Psoas muscle (tissue), 8 donors: Measurements from ENCODE around the gene TMEM190. TPM values are rescaled to one million over a fixed set of nuclear protein-coding genes. Genes with fewer than 3 reads are reported as not detected.

Experiments used
- ATAC-seq, 4 donors: fragments of 200-7000 bp; cut with Tn5 transposase; one replicate each; pipeline ENCODE4 v1.9.1; 2020; ENCODE audit warnings: moderate library complexity in 3 of 4, mild to moderate bottlenecking in 2 of 4
- DNase-seq, 2 donors: peaks; one replicate each; pipeline ENCODE4 v3.0.0-alpha.2; 2020
- H3K27ac ChIP-seq: fragments of 200-600 bp; one replicate; pipeline ENCODE4 v1.8.0; 2022
- H3K27me3 ChIP-seq, 3 donors: fragments of 200-600 bp in 1 of 3; one replicate each; pipeline versions ENCODE4 v1.6.1 to v1.8.0; 2013 to 2022; ENCODE audit warnings: low read length in 2 of 3, mild to moderate bottlenecking in 2 of 3, moderate library complexity in 1 of 3; ENCODE audit not compliant: insufficient read depth in 3 of 3
- H3K36me3 ChIP-seq, 2 donors: fragments of 200-600 bp in 1 of 2; one replicate each; pipeline versions ENCODE4 v1.6.1 to v1.8.0; 2013 to 2022; ENCODE audit warnings: low read depth in 1 of 2, mild to moderate bottlenecking in 1 of 2, moderate library complexity in 1 of 2; ENCODE audit not compliant: insufficient read depth in 1 of 2
- H3K4me1 ChIP-seq: fragments of 200-600 bp; one replicate; pipeline ENCODE4 v1.8.0; 2022
- H3K4me3 ChIP-seq: fragments of 200-600 bp; one replicate; pipeline ENCODE4 v1.8.0; 2022; ENCODE audit warnings: mild to moderate bottlenecking
- H3K9me3 ChIP-seq: fragments of 200-600 bp; one replicate; pipeline ENCODE4 v1.8.0; 2022
- CTCF ChIP-seq: fragments of 200-600 bp; IDR thresholded peaks from one replicate; pipeline ENCODE4 v1.8.0; 2022; ENCODE audit warnings: antibody characterized with exemption
- WGBS, 3 donors: extraction: QIAGEN DNeasy Blood & Tissue Kit; methylation state at CpG; one replicate each; pipeline versions ENCODE4 v1.1.6 to v1.1.7; 2013; 5-methylcytosine and 5-hydroxymethylcytosine counted together
- intact Hi-C, 2 donors: fragments of 100-400 bp; cut with DNase I; formaldehyde crosslinking; loops; one replicate each; pipeline versions ENCODE4 v1.11.0 to v1.14.2; 2022
- polyA plus RNA-seq, 3 donors: library from polyadenylated mRNA; stranded (reverse); fragments of 200-250 nt; gene quantifications; one replicate each; pipeline ENCODE4 v1.2.3, GENCODE V29; 2013
- total RNA-seq, 4 donors: library from RNA; stranded (reverse); fragmentation: NEBNext Ultra II Directional in 2 of 4; extraction: Animal tissue kit (Norgen Biotek cat#: 25700) in 2 of 4; gene quantifications; one replicate each; pipeline versions ENCODE4 v1.2.1 to v1.2.4, GENCODE V29; 2021 to 2023
- donor health status: healthy with polysubstance abuse.
- donor health status: DM: no; HTN: no; CAD: no; lungs with moderate emphysema.
- donor health status: Bipolar disorder and iron deficiency.
- donor health status: healthy.
- donor health status: DM: yes; HTN: yes; CAD: no.
- donor health status: DM: no; HTN: no; CAD: no.
- donor health status: DM: no; HTN: no; CAD: no.
- donor health status: DM: yes; HTN: yes; CAD: no.

Gene TMEM190
- total and polyA plus RNA-seq, 7 donors, result not detected

- ATAC-seq, result no peak
- no peak for TF ChIP-seq CTCF
- Histone ChIP-seq H3K36me3 (peaks cover 0 to 4% of the 10 kb centered on the region in 2 donors), H3K4me1 (peaks cover 5% of the 10 kb centered on the region), H3K9me3 (no peaks in the 10 kb centered on the region), H3K4me3 (no peak overlapping the region), H3K27ac (no peak overlapping the region), H3K27me3 (peaks cover 0 to 54% (median 21%) of the 10 kb centered on the region in 3 donors)
- no peak for DNase-seq
- intact Hi-C loops, result no loop called here
- WGBS, 3 donors, result 66 to 73% (median 70%) methylated on average over 6 of the region's 6 CpGs
These were observed 24.6 kb upstream of the TMEM190 start for GRCh38 chr19:55352040-55352439.

- no peak for TF ChIP-seq CTCF
- no peak overlapping the region for H3K27ac ChIP-seq
- no peaks in the 10 kb centered on the region for H3K36me3 ChIP-seq
- no peak for ATAC-seq
- no peak for DNase-seq
- H3K9me3 ChIP-seq, result no peaks in the 10 kb centered on the region
- H3K27me3 ChIP-seq, result peaks cover 0 to 60% (median 23%) of the 10 kb centered on the region in 3 donors
- intact Hi-C loops, result no loop called here
- H3K4me3 ChIP-seq, result no peak overlapping the region
- H3K4me1 ChIP-seq, result peaks cover 5% of the 10 kb centered on the region
- 44 to 55% (median 48%) methylated on average over 25 of the region's 25 CpGs for WGBS, 3 donors
These were observed 24.0 kb upstream of the TMEM190 start for GRCh38 chr19:55352549-55353145.

GRCh38 chr19:55353356-55353802 lies 23.2 kb upstream of the TMEM190 start:
- peaks cover 0 to 64% (median 26%) of the 10 kb centered on the region in 3 donors for H3K27me3 ChIP-seq
- TF ChIP-seq CTCF, result no peak
- peaks cover 5% of the 10 kb centered on the region for H3K4me1 ChIP-seq
- 2 to 5% (median 4%) methylated on average over 24 of the region's 24 CpGs for WGBS, 3 donors
- ATAC-seq (no peak), DNase-seq (no peak)
- no peak overlapping the region for H3K27ac ChIP-seq
- intact Hi-C loops, result no loop called here
- peak overlapping the region; percentile 60 for H3K4me3 ChIP-seq
- H3K36me3 ChIP-seq, result no peaks in the 10 kb centered on the region
- H3K9me3 ChIP-seq, result no peaks in the 10 kb centered on the region

- WGBS, 3 donors, result 1 to 2% (median 1%) methylated on average over 49 to 72 of the region's 72 CpGs
- Histone ChIP-seq H3K27ac (no peak overlapping the region), H3K4me3 (peak overlapping the region; percentile 60), H3K4me1 (peaks cover 5% of the 10 kb centered on the region), H3K9me3 (no peaks in the 10 kb centered on the region), H3K27me3 (peaks cover 0 to 64% (median 26%) of the 10 kb centered on the region in 3 donors), H3K36me3 (no peaks in the 10 kb centered on the region)
- TF ChIP-seq CTCF, result no peak
- DNase-seq, result peak in 1 of 2 donors; percentile 60
- ATAC-seq, result peak; percentile 76 to 84 (median 81)
- intact Hi-C loops, result no loop called here
These were observed 22.6 kb upstream of the TMEM190 start for GRCh38 chr19:55353803-55354697.
